Measurements from ENCODE around the gene SH3BGRL.

- TF ChIP-seq CTCF (IDR thresholded peaks at IDR 0.05 in 2 of 3, conservative IDR thresholded peaks at IDR 0.05 in 1 of 3; ENCODE audit: borderline replicate concordance in 1 of 3, insufficient read depth in 1 of 3, low read depth in 2 of 3, low read length in 2 of 3) (no peak), POLR2A (IDR thresholded peaks at IDR 0.05; ENCODE audit: borderline replicate concordance, extremely low read depth, insufficient read depth, insufficient read length) (no peak), EZH2 (IDR thresholded peaks at IDR 0.05) (no peak), ZBTB33 (IDR thresholded peaks at IDR 0.05; ENCODE audit: extremely low read depth, insufficient replicate concordance, low read length) (no peak), EZH2phosphoT487 (IDR thresholded peaks at IDR 0.05; ENCODE audit: borderline replicate concordance) (no peak), ATF3 (IDR thresholded peaks at IDR 0.05) (no peak), POLR2AphosphoS5 (IDR thresholded peaks at IDR 0.05; ENCODE audit: low read depth, low read length) (no peak), ZFX (IDR thresholded peaks at IDR 0.05) (no peak), SP1 (IDR thresholded peaks at IDR 0.05; ENCODE audit: low read depth) (no peak)
These were observed 38.9 kb downstream of the SH3BGRL start for GRCh38 chrX:81240701-81241331.
